Panc1 (cell line): ENCODE measurements around the gene ZBTB8OS. TPM values are rescaled to one million over a fixed set of nuclear protein-coding genes. Genes with fewer than 3 reads are reported as not detected.
A peak's percentile ranks its signal among the peaks of the same experiment; 100 is the strongest.

Source experiments
- ATAC-seq: fragments of 200-7000 bp; cut with Tn5 transposase; 2 replicates; pipeline ENCODE4 v1.9.1; 2020; ENCODE audit warnings: mild to moderate bottlenecking, moderate library complexity
- BruUV-seq: library from RNA; stranded (reverse); fragments of 400-500 nt; replicated peaks from 2 replicates; lab custom pipeline; 2021; lab: Mats Ljungman, UMichigan
- CTCF ChIA-PET: fragments of 300-600 bp; sonication (Branson Sonifier 250); formaldehyde crosslinking; loops from one replicate; lab custom pipeline; 2022; ENCODE audit warnings: antibody characterized with exemption; lab: Charles Lee
- POLR2A ChIA-PET: fragments of 300-600 bp; sonication (Branson Sonifier 250); formaldehyde crosslinking; loops from one replicate; lab custom pipeline; 2022; ENCODE audit warnings: antibody characterized with exemption; lab: Charles Lee
- DNase-seq: peaks from one replicate; pipeline ENCODE4 v3.0.0-alpha.2; 2010; ENCODE audit warnings: low read depth, low spot score
- H3K27ac ChIP-seq: 2 replicates; pipeline ENCODE4 v1.5.1; 2011; ENCODE audit warnings: mild to moderate bottlenecking, low read length, inconsistent platforms
- H3K27me3 ChIP-seq: fragments of 200-500 bp; sonication (Bioruptor generic); 2 replicates; pipeline ENCODE4 v1.6.0; 2014; ENCODE audit warnings: low read length, inconsistent platforms; ENCODE audit not compliant: control insufficient read depth, insufficient read depth
- H3K36me3 ChIP-seq: fragments of 200-500 bp; sonication (Bioruptor generic); 2 replicates; pipeline ENCODE4 v1.5.1; 2014; ENCODE audit warnings: inconsistent platforms, mild to moderate bottlenecking, low read length, moderate library complexity; ENCODE audit not compliant: control insufficient read depth, insufficient read depth
- H3K4me1 ChIP-seq: 2 replicates; pipeline ENCODE4 v1.5.1; 2011; ENCODE audit warnings: inconsistent platforms, mild to moderate bottlenecking, low read length, moderate library complexity; ENCODE audit not compliant: control insufficient read depth, insufficient read depth
- H3K4me3 ChIP-seq, 2 experiments: 2 replicates each; pipeline ENCODE4 v1.5.1; 2011 to 2012; ENCODE audit warnings: low read depth in 2 of 2, low read length in 2 of 2, mild to moderate bottlenecking in 2 of 2, inconsistent platforms in 1 of 2, moderate library complexity in 1 of 2
- H3K9me3 ChIP-seq: fragments of 200-500 bp; sonication (Bioruptor generic); 2 replicates; pipeline ENCODE4 v1.5.1; 2014; ENCODE audit warnings: low read depth, mild to moderate bottlenecking, inconsistent platforms, low read length, moderate library complexity; ENCODE audit not compliant: control insufficient read depth, insufficient read depth
- POLR2AphosphoS5 ChIP-seq: IDR thresholded peaks from 2 replicates; pipeline ENCODE4 v1.6.1; 2012; ENCODE audit warnings: mild to moderate bottlenecking, low read depth, low read length, moderate library complexity
- SIN3A ChIP-seq: IDR thresholded peaks from 2 replicates; pipeline ENCODE4 v1.6.1; 2012; ENCODE audit warnings: low read depth, mild to moderate bottlenecking, low read length, moderate library complexity, borderline replicate concordance; ENCODE audit not compliant: insufficient read depth
- TCF7L2 ChIP-seq: IDR thresholded peaks from 2 replicates; pipeline ENCODE4 v1.6.1; 2011; ENCODE audit warnings: mild to moderate bottlenecking, low read depth, low read length, inconsistent platforms
- in situ Hi-C: cut with HindIII; loops from 2 replicates; pipeline ENCODE4 v1.10.0; 2016; ENCODE audit warnings: low sequenced_read_pairs, low pct_unique_long_range_greater_than_20kb
- intact Hi-C: fragments of 100-400 bp; cut with micrococcal nuclease; formaldehyde crosslinking; loops from one replicate; pipeline ENCODE4 v1.10.0; 2022; ENCODE audit not compliant: unreplicated experiment
- total RNA-seq: library from RNA; stranded (reverse); gene quantifications from one replicate; pipeline ENCODE4 v1.2.1, GENCODE V29; 2021; ENCODE audit not compliant: unreplicated experiment
- TF ChIP-seq, protein P1 (sequence below): fragments of 450-650 bp; IDR thresholded peaks from 2 replicates; pipeline ENCODE4 v1.5.1; 2017; ENCODE audit warnings: mild to moderate bottlenecking
- TF ChIP-seq, protein P2 (sequence below), 2 experiments: IDR thresholded peaks; 2 replicates each; pipeline ENCODE4 v1.6.1; 2011 to 2012; ENCODE audit warnings: low read depth in 2 of 2, control low read depth in 1 of 2, low read length in 1 of 2, mild to moderate bottlenecking in 1 of 2, moderate library complexity in 1 of 2; ENCODE audit not compliant: insufficient read depth in 1 of 2

ZBTB8OS gene
- total RNA-seq, 1 experiment from 2014 or later = 78.9 TPM

- Histone ChIP-seq H3K9me3 (no peaks in the 10 kb centered on the region), H3K36me3 (peaks cover 3% of the 10 kb centered on the region), H3K4me1 (no peaks in the 10 kb centered on the region), H3K27me3 (no peaks in the 10 kb centered on the region), H3K4me3 (no peak overlapping the region), H3K27ac (no peak overlapping the region)
- 0 out of 2 replicates have a peak, but pooled peaks have one; percentile 47 for ATAC-seq
- POLR2A ChIA-PET = interaction anchor here (0.7 kb wide), 1 partner anchor 287 kb away, joined by 4 read pairs; no protein-coding TSS in a partner anchor
- TF ChIP-seq POLR2AphosphoS5 = no peak
- TF ChIP-seq SIN3A = no peak
- TF ChIP-seq, protein P1, sequence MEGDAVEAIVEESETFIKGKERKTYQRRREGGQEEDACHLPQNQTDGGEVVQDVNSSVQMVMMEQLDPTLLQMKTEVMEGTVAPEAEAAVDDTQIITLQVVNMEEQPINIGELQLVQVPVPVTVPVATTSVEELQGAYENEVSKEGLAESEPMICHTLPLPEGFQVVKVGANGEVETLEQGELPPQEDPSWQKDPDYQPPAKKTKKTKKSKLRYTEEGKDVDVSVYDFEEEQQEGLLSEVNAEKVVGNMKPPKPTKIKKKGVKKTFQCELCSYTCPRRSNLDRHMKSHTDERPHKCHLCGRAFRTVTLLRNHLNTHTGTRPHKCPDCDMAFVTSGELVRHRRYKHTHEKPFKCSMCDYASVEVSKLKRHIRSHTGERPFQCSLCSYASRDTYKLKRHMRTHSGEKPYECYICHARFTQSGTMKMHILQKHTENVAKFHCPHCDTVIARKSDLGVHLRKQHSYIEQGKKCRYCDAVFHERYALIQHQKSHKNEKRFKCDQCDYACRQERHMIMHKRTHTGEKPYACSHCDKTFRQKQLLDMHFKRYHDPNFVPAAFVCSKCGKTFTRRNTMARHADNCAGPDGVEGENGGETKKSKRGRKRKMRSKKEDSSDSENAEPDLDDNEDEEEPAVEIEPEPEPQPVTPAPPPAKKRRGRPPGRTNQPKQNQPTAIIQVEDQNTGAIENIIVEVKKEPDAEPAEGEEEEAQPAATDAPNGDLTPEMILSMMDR = no peak
- TF ChIP-seq, protein P2, sequence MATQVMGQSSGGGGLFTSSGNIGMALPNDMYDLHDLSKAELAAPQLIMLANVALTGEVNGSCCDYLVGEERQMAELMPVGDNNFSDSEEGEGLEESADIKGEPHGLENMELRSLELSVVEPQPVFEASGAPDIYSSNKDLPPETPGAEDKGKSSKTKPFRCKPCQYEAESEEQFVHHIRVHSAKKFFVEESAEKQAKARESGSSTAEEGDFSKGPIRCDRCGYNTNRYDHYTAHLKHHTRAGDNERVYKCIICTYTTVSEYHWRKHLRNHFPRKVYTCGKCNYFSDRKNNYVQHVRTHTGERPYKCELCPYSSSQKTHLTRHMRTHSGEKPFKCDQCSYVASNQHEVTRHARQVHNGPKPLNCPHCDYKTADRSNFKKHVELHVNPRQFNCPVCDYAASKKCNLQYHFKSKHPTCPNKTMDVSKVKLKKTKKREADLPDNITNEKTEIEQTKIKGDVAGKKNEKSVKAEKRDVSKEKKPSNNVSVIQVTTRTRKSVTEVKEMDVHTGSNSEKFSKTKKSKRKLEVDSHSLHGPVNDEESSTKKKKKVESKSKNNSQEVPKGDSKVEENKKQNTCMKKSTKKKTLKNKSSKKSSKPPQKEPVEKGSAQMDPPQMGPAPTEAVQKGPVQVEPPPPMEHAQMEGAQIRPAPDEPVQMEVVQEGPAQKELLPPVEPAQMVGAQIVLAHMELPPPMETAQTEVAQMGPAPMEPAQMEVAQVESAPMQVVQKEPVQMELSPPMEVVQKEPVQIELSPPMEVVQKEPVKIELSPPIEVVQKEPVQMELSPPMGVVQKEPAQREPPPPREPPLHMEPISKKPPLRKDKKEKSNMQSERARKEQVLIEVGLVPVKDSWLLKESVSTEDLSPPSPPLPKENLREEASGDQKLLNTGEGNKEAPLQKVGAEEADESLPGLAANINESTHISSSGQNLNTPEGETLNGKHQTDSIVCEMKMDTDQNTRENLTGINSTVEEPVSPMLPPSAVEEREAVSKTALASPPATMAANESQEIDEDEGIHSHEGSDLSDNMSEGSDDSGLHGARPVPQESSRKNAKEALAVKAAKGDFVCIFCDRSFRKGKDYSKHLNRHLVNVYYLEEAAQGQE (IDR thresholded peaks at IDR 0.05; ENCODE audit: insufficient read depth in 1 of 2, low read depth in 2 of 2, low read length in 1 of 2) = no peak
- TF ChIP-seq TCF7L2 = no peak
- intact Hi-C loops (no loop called here), in situ Hi-C loops (no loop called here)
- CTCF ChIA-PET = no interaction called here
- DNase-seq = no peak
- no TSS peak for BruUV-seq
Observed at GRCh38 chr1:32622806-32623681, 27.3 kb downstream of the ZBTB8OS start.

DNA sequence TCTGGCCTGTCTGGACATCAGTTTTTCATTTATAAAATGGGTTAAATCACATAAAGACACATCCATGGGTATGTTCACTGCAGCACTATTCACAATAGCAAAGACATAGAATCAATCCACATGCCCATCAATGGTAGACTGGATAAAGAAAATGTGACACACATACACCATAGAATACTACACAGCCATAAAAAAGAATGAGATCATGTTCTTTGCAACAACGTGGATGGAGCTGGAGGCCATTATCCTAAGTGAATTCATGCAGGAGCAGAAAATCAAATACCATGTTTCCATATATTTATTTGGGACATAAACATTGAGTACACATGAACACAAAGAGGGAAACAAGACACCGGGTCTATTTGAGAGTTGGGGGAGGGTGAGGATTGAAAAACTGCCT is 28.1 kb downstream of the ZBTB8OS start:
- no peak overlapping the region for H3K27ac ChIP-seq
- H3K9me3 ChIP-seq = no peaks in the 10 kb centered on the region
- ChIA-PET CTCF (no interaction called here), POLR2A (no interaction called here)
- intact Hi-C loops = no loop called here
- in situ Hi-C loops = no loop called here
- no peak overlapping the region for H3K4me3 ChIP-seq
- no peak for DNase-seq
- no peaks in the 10 kb centered on the region for H3K4me1 ChIP-seq
- H3K36me3 ChIP-seq = peaks cover under 1% of the 10 kb centered on the region
- TF ChIP-seq TCF7L2 = no peak
- no peak for TF ChIP-seq POLR2AphosphoS5
- TF ChIP-seq, protein P1 = no peak
- TF ChIP-seq SIN3A = no peak
- TF ChIP-seq, protein P2 (IDR thresholded peaks at IDR 0.05; ENCODE audit: insufficient read depth in 1 of 2, low read depth in 2 of 2, low read length in 1 of 2) = no peak
- no peak for ATAC-seq
- no TSS peak for BruUV-seq
- H3K27me3 ChIP-seq = no peaks in the 10 kb centered on the region
